GM21786 (cell line): ENCODE data around the gene TBX4.
"Not testable (repeated sequence)": the region's sequence is repeated elsewhere in the genome, so short reads cannot be mapped to it uniquely, and the experiment has no call there.

Experiments used
- ATAC-seq: cut with Tn5 transposase; IDR thresholded peaks from one replicate; pipeline ENCODE4 v1.9.1; 2021; ENCODE audit not compliant: unreplicated experiment

TBX4 gene

GRCh38 chr17:61480414-61480807 lies 28.2 kb downstream of the TBX4 start:
- no peak for ATAC-seq

GRCh38 chr17:61481421-61481820 lies 29.2 kb downstream of the TBX4 start:
- ATAC-seq, result no peak

GRCh38 chr17:61482467-61482866 lies 30.2 kb downstream of the TBX4 start:
- ATAC-seq, result no peak

GRCh38 chr17:61483778-61484116 lies 31.5 kb downstream of the TBX4 start:
- ATAC-seq, result no peak

GRCh38 chr17:61484174-61484573 lies 32.0 kb downstream of the TBX4 start:
- no peak for ATAC-seq

- ATAC-seq, result no peak
Measured at GRCh38 chr17:61485067-61485775, 33.0 kb downstream of the TBX4 start.

- no peak for ATAC-seq
Measured at GRCh38 chr17:61486135-61487120, 34.2 kb downstream of the TBX4 start.

- ATAC-seq, result no peak
Measured at GRCh38 chr17:61487161-61487988, 35.2 kb downstream of the TBX4 start.

GRCh38 chr17:61487989-61488595 lies 35.9 kb downstream of the TBX4 start:
- ATAC-seq, result no peak

- ATAC-seq, result no peak
Measured at GRCh38 chr17:61488878-61489718, 36.9 kb downstream of the TBX4 start.

GRCh38 chr17:61489719-61490490 lies 37.7 kb downstream of the TBX4 start:
- ATAC-seq, result no peak

GRCh38 chr17:61490540-61490975 lies 38.3 kb downstream of the TBX4 start:
- ATAC-seq, result no peak

- ATAC-seq, result no peak
Measured at GRCh38 chr17:61491981-61492380, 39.8 kb downstream of the TBX4 start.

- ATAC-seq, result no peak
Measured at GRCh38 chr17:61492759-61493526, 40.7 kb downstream of the TBX4 start.

GRCh38 chr17:61493830-61494324 lies 41.7 kb downstream of the TBX4 start:
- not testable (repeated sequence) for ATAC-seq

GRCh38 chr17:61494325-61495160 lies 42.3 kb downstream of the TBX4 start:
- ATAC-seq, result no peak

GRCh38 chr17:61495161-61495857 lies 43.1 kb downstream of the TBX4 start:
- ATAC-seq, result no peak
